GM20000 (cell line): ENCODE measurements around the gene C4orf50.

ENCODE experiments used
- DNase-seq: peaks from one replicate; pipeline ENCODE4 v3.0.0; 2012; ENCODE audit warnings: low spot score
- TF ChIP-seq, protein P1 (sequence below): IDR thresholded peaks from 2 replicates; pipeline ENCODE4 v1.5.1; 2012; ENCODE audit warnings: mild to moderate bottlenecking, control low read depth; ENCODE audit errors: extremely low read depth, missing control alignments

The C4orf50 gene

DNA sequence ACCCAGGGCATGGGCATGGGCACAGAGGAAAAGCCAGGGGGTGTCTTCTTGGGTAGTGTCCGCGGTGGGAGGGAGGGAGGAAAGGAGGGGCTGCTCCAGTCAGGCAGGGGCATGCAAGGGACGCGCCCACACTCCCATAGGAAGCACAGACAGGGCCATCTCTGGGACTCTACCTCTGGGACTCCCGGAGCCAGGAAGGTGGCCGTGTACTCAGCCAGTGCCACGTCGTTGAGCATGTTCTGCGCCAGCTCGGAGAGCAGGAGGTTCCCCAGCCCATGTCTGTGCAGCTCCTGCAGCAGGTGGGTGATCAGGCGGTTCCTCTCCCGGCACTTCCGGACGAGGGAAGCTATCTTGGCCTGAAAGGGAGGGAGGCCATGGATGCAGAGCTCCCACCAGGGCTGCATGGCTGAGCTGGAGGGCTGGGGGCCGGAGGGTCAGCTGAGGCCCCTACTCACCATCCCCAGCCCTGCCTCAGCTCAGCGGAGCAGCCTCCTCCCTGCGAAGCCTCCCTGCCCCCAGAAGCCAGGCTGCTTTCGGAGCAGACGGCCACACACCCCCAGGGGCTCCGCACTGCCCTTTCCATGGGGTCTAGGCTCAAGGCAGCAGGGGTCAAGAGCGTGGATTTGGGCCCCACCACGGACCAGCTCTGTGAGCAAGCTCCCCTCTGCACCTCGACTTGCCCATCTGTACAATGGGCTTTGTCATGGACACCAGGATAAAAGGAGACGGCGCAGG, 44.6 kb downstream of the C4orf50 start:
- no peak for DNase-seq
- TF ChIP-seq, protein P1, sequence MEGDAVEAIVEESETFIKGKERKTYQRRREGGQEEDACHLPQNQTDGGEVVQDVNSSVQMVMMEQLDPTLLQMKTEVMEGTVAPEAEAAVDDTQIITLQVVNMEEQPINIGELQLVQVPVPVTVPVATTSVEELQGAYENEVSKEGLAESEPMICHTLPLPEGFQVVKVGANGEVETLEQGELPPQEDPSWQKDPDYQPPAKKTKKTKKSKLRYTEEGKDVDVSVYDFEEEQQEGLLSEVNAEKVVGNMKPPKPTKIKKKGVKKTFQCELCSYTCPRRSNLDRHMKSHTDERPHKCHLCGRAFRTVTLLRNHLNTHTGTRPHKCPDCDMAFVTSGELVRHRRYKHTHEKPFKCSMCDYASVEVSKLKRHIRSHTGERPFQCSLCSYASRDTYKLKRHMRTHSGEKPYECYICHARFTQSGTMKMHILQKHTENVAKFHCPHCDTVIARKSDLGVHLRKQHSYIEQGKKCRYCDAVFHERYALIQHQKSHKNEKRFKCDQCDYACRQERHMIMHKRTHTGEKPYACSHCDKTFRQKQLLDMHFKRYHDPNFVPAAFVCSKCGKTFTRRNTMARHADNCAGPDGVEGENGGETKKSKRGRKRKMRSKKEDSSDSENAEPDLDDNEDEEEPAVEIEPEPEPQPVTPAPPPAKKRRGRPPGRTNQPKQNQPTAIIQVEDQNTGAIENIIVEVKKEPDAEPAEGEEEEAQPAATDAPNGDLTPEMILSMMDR, result no peak

DNA sequence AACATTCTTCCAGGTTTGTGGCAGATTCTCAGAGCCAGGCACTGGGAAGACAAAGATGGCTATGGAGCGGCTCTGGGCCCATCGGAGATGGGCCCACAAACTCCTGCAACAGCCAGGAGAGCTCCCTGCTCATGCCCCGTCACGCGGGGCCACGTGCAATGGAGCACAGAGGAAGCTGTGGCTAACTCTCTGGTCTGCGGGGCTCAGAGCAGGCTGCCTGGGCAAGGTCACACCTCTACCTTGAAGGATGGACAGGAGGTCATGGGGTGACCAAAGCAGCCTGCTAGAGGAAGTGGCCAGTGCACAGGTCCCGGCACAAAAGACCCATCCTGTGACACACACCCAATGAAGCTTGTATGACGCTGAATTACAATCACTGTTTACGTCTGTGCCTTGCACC, 45.2 kb downstream of the C4orf50 start:
- TF ChIP-seq, protein P1, result no peak

DNA sequence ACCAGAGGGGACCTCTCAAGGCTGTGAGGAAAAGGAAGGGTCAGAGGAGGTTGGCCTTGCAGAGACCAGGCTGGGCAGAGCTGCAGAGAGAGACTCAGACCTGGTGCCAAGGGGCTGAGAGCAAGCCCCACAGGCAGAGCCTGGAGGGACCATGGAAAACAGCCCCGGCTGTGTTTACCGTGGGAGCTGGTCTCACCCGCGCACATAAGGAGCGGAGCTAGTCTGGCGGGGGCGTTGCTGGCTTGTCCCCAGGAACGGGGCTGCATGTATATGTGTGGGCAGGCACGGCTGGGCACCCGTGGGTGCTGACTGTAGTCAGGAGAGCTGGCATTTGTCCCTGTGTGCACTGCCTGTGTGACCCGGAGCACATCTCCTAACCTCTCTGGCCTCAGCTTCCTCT, 45.7 kb downstream of the C4orf50 start:
- TF ChIP-seq, protein P1, result no peak
- DNase-seq, result no peak

More for the DNA sequence above, 45.2 kb downstream of the C4orf50 start:
- DNase-seq, result no peak

DNA sequence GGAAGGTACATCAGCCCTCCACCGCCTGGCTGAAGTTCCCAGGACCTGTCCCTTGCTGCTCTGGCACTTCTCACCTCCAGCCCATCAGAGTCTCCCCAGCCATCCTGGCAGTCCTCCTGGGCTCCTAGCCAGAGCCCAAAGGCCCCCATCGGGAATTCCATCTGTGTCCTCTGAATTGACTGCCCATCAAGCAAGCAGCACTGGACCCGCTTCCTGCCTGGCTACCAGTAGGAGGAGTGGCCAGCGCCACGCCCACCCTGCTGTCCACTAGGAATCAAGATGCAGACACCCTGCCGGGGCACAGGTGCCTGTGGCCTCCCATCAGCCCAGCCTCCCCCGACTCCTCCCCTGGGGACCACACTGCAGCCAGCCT, 47.2 kb downstream of the C4orf50 start:
- TF ChIP-seq, protein P1, result no peak
- DNase-seq, result no peak

DNA sequence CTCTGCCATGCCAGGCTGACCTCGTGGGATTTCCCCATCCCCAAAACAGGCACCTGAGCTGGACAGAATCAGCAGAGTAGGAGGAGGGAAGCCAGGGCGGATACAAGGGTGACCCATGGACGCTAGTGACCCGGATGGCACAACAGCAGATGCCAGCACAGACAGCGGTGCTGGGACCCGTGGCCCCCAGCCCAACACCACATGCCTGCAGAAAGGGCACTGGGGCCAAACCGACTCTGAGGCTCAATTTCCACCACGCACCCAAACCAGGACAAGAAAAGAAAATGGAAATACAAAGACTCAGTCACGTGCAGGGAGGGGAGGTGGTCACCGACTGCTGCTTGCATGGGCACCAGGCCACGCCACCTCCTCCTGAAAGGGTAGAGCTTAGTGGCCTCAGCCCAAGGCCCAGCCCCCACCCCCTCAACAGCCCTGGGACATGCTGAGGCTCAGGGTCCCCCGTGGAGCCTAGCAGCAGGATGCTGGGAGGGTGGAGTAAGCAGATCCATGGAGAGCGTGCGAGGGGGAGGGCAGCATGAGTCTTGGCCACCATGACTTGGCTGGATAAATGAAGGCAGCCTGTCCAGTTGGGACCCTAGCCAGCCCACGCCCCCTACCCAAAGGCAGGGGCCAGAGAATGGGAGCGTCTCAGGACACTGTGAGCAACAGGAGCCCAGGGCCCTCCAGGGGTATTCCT, 47.7 kb downstream of the C4orf50 start:
- TF ChIP-seq, protein P1, result no peak
- DNase-seq, result no peak

DNA sequence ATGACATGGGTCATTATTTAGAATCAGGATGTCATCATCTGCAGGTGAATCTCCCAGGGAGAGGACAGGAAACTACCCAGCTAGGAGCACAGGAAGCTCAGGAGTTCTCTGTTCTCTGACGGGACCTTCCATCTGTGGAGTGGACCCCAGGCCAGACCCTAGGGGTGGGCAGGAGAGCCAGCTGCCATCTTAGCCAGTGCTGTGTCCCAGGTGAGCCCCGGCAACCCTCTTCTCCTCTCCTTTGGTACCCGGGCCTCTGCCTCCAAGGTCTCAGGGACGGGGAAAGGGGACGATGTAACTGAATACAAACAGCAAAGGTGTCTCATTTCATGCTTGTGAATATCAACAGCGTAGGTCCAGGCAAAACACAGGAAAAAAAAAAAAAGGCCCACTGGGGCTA, 48.5 kb downstream of the C4orf50 start:
- no peak for DNase-seq
- TF ChIP-seq, protein P1, result no peak

DNA sequence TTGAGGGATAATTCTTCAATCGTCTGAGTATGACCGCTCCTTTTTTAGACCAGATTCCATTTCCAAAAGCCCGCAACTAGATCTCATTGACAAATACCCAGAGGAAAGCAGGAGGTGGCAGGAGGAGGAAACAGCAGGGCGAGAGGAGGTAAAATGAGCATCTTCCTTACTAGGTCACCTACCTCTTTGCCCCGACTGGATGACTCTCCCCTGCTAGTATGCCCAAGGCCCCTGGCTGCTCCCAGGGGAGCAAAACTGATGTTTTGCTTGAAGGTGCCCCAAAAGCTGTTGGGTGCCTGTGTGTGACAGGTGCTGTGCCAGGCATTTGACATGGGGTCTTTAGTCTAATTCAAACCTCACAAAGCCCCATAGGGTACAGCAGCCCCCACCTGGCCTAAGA, 48.9 kb downstream of the C4orf50 start:
- no peak for DNase-seq
- TF ChIP-seq, protein P1, result no peak
